NCI-H1436 (cell line): ENCODE data around the gene OR10A7.
"Not testable (repeated sequence)": the region's sequence is repeated elsewhere in the genome, so short reads cannot be mapped to it uniquely, and the experiment has no call there.

Experiments used
- DNase-seq: peaks from one replicate; lab custom pipeline; 2025; lab: John Stamatoyannopoulos, UW

The OR10A7 gene, protein sequence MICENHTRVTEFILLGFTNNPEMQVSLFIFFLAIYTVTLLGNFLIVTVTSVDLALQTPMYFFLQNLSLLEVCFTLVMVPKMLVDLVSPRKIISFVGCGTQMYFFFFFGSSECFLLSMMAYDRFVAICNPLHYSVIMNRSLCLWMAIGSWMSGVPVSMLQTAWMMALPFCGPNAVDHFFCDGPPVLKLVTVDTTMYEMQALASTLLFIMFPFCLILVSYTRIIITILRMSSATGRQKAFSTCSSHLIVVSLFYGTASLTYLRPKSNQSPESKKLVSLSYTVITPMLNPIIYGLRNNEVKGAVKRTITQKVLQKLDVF

DNA sequence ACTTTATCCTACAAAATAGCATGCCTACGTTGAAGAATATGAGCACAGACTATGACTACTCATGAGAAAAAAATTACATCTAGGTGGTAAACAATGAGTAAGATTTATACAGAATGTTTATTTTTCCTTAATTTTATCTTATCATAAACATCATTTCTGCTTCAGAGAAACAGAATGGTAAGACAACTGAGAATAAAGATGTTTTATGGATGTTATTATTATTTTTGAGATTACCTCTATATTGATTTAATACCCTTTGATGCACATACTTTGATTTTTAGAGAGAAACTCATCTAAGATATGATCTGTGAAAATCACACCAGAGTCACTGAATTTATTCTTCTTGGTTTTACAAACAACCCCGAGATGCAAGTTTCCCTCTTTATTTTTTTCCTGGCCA is at the start of gene OR10A7:
TSS of gene OR10A7 (plus strand) at position 301 of the 400 bp plus-strand sequence. CDS start at position 301, 0 bp downstream.
- no peak for DNase-seq

- no peak for DNase-seq
Observed at GRCh38 chr12:55171445-55171844, 49.4 kb upstream of the OR10A7 start.

GRCh38 chr12:55171846-55172245 is 49.0 kb upstream of the OR10A7 start:
- not testable (repeated sequence) for DNase-seq

- no peak for DNase-seq
Observed at GRCh38 chr12:55172686-55173085, 48.1 kb upstream of the OR10A7 start.

DNA sequence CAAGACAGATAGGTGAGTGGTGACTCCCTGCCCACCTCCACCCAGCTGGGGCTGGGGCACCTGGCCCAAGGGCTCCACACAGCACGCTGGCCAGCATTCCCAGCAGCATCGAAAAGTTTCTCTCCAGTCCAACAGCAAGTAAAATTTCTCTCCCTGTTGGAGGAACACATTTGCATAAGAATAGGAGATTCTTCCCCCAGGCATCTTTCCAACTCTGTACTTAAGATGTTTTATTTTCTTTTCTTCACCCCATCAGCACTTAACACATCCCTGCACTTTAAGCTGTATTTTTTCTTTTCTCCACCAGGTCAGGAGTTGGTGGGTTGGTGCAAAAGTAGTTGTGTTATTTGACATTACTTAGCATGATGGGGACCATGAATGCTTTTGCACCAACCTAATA is 47.4 kb upstream of the OR10A7 start:
- DNase-seq = no peak

- DNase-seq = no peak
Observed at GRCh38 chr12:55188573-55188972, 32.3 kb upstream of the OR10A7 start.

- DNase-seq = peak; percentile 51
Observed at GRCh38 chr12:55188974-55189556, 31.8 kb upstream of the OR10A7 start.

GRCh38 chr12:55194382-55194781 is 26.4 kb upstream of the OR10A7 start:
- DNase-seq = no peak

- DNase-seq = no peak
Observed at GRCh38 chr12:55226523-55226922, 5.7 kb downstream of the OR10A7 start.

- no peak for DNase-seq
Observed at GRCh38 chr12:55227643-55228042, 6.8 kb downstream of the OR10A7 start.

DNA sequence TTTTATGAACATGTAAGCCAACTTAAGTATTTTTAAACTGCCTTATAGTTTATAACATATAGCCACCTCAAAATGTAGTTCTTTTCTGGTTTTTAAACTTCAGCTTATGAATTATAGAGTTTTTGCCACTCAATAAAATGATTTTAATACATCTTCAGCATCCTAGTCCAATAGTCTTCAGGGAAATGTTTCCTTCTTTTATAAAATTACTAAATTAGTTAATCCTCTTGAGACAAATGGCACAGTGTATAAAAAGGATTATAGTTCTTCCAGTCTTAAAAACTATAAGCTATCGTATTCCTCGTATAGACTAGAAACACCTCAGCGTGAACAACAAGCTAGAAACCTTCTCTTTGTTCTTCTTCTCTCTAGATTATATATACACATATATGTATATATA is 23.5 kb downstream of the OR10A7 start, which contains the start of gene OR6C74:
TSS of gene OR6C74 (plus strand) at position 301 of the 400 bp plus-strand sequence. CDS start 2,679 bp downstream, outside the sequence.
- no peak for DNase-seq

- no peak for DNase-seq
Observed at GRCh38 chr12:55246159-55246558, 25.3 kb downstream of the OR10A7 start.

DNA sequence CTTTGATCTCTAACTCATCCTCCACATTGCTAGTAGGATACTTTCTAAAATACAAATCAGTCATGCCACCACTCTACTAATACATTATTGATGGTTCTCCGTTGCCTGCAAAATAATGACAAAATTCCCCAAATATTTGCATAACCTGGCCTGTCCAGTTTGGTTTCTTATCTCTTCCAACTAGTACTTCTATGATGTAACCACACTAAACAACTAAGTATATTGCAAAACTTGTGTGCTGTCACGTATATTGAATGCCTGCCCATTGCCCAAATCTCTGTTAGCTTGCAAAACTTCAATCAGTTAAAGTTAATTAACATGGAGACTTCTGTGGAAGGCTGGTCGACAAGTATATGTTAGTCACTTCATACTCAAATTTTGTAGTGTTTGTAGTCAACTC is 30.1 kb downstream of the OR10A7 start:
- no peak for DNase-seq

DNA sequence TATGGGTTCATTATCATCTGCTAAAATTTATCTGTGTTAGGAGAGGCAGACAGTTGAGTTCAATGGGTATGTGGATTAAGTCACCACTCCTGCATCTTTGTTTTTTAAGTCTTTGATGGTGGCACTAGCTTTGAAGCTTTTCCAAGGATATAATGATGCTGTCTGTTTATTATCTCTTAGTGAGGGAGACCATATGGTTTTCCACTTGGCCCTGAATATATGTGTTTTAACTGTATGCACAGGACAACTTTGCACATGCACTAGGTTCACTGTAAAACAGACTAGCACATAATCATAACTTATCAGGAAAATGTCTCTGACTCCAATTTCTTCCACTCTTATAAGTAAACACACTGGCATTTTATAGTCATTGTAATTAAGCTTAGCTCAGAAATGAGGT is 32.5 kb downstream of the OR10A7 start:
- DNase-seq = no peak

GRCh38 chr12:55256831-55257230 is 36.0 kb downstream of the OR10A7 start:
- no peak for DNase-seq

DNA sequence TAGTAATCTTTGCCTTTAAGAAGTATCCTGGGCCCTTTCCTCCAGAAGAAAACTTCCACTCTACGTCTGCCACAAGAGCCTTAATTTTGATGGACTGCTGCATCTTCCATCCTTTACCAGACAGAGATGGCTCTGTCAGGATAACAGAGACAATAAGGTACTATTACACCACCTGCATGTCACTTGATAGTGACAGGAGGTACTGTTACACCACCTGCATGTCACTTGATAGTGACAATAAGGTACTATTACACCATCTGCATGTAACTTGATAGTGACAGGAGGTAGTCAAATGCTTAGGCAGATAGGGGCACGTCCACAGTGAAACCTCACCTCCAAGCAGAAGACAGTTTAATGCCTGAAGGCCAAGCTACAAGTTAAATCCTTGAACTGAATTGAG is 37.5 kb downstream of the OR10A7 start:
- DNase-seq = peak; percentile 6
